NCI-H1436 treated with DMSO at 0.1 percent for 48 hours (cell line): ENCODE measurements around the gene TAOK1.
"Not testable (repeated sequence)": the region's sequence is repeated elsewhere in the genome, so short reads cannot be mapped to it uniquely, and the experiment has no call there.

ENCODE experiments used
- DNase-seq: peaks from one replicate; lab custom pipeline; 2025; lab: John Stamatoyannopoulos, UW

The TAOK1 gene

DNA sequence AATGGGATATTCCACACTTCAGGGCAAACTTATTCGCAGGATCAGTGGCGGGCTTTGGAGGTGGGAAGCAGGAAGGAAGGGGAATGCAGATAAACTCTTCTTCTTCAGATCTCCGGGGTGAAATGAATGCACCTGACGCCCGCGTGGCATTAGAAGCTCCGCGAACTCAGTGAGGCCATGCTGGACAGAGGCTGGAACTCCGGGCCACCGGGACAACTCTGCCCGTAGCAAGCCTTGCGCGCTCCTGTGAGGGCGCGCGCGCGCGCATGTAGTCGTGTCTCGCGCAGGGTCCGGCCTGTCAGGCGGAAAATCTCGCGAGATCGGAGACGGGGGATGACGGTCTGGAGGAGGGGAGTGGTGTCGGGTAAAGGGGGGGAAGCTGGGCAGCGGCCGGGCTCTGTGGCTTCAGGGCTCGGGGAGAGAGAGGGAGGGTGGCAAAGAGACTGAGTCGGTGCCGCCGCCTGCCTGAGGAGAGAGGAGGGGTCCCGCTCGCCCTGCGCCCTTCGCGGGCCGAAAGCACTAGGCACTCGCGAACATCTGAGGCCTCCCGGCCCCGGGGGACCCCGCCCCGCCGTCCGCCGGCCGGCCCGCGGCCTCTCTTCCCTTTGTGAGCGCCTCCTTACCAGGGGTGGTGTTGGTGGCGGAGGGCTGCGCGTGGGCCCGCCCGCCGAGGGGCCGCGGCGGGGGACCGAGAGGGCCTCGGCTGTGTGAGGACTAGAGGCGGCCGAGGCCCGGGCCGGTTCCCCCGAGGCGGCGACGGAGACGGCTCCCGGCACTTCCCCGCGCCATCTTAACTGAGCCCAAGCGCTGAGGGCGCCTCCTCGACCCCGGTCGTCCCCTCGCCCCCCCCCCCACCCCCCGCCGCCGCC, at the start of gene TAOK1:
Gene TAOK1 (plus strand): TSS at position 382 of the 869 bp plus-strand sequence. CDS start 61,186 bp downstream, outside the sequence.
- DNase-seq = peak; percentile 87

DNA sequence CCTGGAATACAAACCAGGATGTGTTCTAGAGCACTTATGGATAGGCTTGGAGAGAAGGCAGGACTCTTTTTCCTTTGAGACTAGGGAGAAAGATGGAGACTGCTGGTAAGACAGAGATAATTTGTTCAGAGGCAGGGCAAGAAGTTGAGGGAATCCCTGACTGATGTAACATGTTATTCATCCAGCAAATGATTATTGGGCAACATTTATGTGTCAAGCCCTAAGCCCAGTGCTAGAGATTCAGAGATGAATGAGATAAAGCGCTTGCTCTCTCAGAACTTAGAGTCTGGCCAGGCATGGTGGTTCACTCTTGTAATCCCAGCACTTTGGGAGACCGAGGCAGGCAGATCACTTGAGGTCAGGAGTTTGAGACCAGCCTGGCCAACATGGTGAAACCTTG, 48.4 kb upstream of the TAOK1 start:
- no peak for DNase-seq

DNA sequence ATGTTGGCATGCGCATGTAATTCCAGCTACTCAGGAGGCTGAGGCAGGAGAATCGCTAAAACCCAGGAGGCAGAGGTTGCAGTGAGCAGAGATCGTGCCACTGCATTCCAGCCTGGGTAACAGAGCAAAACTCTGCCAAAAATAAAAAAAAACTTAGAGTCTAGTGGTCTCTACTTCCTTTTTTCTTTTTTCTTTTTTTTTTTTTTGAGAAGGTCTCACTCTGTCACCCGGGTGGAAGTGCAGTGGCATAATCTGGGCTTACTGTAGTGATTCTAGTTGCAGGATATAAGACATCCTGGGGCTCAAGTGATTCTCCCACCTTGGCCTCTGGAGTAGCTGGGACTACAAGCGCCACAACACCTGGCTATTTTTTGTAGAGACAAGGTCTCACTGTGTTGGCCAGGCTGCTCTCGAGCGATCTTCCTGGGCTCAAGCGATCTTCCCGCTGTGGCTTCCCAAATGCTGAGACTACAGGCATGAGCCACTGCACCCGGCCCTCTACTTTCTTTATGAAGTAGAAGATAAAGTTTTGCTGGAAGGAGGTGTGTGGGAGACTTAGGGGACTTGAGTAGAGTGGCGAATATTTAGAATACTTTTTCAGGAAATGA, 47.9 kb upstream of the TAOK1 start:
- DNase-seq = no peak

DNA sequence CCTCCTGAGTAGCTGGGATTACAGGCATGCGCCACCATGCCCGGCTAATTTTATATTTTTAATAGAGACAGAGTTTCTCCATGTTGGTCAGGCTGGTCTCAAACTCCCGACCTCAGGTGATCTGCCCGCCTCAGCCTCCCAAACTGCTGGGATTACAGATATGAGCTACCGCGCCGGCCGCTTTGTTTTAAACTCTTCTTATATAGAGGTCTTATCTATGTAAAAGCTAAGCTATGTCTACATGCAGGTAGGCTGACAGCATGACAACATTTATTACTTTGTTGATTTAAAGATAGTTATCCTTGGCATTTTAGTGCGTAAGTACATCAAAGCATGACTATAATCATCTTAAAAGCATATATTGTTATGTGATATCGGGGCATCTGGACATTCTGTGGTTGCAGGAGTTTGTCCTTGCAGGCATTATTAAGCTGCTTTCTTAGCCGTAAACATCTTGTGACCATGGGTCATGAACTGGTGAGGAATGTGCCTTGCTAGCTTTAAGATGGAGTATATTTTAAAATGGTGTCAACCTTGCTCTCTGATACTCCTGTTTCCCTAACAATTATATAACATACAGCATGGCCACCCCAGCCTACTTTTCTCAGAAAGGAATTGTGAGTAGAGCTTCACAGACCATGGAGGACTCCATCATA, 45.8 kb upstream of the TAOK1 start:
- no peak for DNase-seq

DNA sequence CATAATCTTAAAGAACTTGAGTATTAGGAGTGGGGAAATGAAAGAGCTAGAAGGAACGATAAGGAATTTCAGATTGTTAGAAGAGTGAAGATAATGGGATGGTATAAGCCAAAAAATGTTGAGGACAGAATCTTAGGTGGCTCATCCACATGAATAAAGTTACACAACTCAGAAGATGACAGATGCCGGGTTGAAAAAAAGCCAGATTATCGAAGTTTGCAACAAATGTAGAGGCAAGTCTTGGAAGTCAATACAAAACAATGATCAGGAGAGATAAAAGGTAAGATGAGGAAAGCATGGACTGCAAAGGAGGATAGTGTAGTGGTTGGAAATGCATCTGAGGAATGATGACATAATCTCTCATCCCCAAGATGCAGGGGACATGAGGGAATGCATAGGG, 45.1 kb upstream of the TAOK1 start:
- no peak for DNase-seq

DNA sequence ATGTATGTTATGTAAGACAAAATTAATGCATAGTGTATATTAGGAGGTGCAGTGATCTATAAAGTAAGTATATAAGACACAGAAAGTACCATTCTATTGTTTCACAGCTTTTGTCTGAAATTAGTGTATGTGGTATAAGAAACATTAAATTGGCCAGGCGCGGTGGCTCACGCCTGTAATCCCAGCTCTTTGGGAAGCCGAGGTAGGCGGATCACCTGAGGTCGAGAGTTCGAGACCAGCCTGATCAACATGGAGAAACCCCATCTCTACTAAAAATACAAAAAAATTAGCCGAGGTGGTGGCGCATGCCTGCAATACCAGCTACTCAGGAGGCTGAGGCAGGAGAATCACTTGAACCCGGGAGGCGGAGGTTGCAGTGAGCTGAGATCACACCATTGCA, 44.7 kb upstream of the TAOK1 start:
- DNase-seq = not testable (repeated sequence)

DNA sequence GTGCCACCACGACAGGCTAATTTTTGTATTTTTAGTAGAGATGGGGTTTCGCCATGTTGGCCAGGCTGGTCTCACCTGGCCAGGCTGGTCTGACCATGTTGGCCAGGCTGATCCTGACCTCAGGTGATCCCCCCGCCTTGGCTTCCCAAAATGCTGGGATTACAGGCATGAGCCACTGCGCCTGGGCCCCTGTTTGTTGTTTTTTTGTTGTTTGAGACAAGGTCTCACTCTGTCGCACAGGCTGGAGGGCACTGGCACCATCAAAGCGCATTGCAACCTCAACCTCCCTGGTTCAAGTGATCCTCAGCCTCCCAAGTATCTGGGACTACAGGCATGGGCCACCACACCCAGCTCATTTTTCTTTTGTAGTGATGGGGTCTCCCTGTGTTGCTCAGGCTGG, 43.7 kb upstream of the TAOK1 start:
- no peak for DNase-seq

DNA sequence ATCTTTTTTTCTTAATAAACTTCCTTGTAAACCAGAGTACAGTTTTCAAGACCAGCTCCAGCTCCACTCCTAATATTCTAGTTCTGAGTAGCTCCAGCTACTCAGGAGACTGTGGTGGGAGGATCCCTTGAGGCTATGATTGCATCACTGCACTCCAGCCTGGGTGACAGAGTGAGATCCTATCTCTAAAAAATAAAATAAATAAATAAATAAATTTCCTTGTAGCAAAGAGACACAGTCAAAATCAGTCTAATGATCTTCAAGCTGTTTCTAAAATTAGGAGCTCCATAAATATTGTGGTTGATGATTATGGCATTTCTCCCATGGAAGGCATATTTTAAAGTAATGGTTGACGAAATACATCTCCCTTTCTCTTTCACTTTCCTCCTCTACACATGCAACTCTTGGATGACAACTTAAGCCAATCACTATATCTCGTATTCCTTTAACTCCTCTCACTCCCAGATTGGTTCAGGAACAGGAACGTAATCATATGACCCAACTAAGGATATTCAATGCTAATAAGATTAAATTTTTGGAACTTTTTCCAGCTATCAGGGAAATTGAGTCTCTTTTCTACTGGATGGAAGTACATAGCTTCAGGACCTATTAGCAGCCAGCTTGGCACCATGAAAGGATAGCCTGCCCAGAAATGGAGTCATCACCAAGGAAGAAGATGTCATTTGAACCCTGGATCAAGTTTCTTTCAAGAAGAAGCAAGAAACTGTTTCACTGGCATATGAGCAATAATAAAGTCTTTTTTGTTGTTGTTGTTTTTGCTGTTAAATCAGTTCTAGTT, 42.1 kb upstream of the TAOK1 start:
- no peak for DNase-seq

DNA sequence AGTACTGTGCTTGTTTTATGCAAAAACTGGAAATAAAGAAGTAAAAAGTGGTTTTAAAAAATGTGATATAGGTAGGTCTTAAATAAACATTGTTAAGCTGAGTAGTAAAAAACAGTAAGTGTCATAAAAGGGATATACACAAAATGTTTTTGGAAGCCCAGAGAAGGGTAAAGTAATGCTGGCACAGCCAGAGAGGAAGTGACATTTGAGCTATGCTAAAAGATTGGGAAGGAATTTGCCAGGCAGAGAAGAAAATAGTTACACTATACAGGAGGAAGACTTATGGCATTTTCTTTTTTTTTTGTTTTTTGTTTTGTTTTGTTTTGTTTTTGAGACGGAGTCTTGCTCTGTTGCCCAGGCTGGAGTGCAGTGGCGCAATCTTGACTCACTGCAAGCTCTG, 40.8 kb upstream of the TAOK1 start:
- no peak for DNase-seq

DNA sequence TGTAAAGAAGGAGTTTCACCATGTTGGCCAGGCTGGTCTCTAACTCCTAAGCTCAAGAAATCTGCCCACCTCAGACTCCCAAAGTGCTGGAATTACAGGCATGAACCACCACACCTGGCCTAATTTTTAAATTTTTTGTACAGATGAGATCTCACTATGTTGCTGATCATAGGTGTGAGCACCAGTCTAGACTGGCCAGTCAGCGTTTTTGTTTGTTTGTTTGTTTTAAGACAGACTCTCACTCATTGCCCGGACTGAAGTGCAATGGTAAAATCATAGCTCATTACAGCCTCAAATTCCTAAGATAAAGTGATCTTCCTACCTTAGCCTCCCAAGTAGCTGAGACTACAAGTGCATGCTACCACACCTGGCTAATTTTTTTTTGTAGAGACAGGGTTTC, 38.0 kb upstream of the TAOK1 start:
- no peak for DNase-seq

DNA sequence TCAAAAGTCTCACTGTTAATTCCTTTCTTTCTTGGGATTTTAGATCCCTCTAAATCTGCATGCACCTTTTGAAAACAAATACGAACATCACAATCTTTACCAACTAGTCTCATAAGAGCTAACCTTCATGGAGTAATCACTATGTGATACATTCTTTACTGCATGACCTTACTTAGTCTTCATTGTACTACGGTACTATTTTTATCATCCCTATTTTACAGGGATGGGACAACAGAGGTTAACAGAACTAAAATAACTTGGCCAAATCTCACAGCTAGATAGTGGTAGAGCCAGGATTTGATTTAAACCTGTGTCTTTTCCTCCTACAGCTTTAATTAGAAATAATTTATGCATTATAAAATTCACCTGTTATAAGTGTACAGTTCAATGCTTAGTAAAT, 32.9 kb upstream of the TAOK1 start:
- DNase-seq = no peak

DNA sequence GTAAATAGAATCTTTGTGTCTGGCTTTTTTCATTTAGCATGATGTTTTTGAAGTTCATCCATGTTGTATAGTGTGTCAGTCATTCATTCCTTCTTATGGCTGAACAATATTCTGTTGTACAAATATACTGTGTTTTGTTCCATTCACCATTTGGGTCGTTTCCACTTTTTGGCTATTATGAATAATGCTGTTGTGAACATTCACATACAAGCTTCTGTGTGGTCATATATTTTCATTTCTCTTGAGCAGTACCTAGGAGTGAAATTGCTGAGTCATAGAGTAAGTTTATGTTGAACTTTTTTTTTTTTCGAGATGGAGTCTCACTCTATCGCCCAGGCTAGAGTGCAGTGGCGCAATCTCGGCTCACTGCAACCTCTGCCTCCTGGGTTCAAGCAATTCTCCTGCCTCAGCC, 32.3 kb upstream of the TAOK1 start:
- no peak for DNase-seq

DNA sequence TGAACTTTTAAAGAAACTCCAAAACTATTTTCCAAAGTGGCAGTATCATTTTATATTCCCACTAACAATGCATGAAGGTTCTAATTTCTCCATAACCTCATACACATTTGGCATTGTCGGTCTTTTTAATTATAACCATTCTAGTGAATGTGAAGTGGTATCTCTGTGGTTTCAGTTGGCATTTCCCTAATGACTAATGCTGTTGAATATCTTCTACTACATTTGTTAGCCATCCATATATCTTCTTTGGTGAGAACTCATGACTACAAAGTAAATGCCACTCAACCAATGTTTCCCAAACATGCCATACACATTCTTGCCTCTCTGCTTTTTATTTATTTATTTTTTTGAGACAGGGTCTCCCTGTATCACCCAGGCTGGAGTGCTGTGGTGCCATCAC, 31.7 kb upstream of the TAOK1 start:
- DNase-seq = no peak

DNA sequence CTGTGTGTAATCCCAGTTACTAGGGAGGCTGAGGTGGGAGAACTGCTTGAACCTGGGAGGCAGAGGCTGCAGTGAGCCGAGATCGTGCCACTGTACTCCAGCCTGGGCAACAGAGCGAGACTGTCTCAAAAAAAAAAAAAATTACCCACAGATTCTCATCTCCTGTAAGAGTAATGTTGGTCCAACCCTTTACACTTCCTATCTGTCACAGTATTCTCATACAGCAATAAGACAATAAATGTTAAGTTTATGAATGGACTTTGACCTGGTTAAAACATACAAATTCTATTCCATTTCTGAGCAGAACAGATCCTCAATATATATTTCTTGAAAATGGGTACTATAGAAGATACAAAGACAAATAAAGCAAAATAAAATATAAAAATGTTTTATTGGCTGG, 30.4 kb upstream of the TAOK1 start:
- DNase-seq = no peak

DNA sequence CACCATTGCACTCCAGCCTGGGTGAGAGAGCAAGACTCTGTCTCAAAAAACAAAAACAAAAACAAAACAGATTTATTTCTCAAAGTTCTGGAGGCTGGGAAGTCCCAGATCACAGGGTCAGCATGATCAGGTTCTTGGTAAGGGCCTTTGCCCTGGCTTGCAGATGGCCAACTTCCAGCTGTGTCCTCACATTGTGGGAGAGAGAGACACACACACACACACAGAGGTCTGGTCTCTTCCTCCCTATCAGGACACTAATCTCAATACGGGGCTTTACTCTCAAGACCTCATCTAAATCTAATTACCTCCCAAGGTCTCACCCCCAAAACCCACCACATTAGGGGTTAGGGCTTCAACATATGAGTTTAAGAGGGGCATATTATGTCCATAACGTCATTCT, 26.4 kb upstream of the TAOK1 start:
- no peak for DNase-seq

DNA sequence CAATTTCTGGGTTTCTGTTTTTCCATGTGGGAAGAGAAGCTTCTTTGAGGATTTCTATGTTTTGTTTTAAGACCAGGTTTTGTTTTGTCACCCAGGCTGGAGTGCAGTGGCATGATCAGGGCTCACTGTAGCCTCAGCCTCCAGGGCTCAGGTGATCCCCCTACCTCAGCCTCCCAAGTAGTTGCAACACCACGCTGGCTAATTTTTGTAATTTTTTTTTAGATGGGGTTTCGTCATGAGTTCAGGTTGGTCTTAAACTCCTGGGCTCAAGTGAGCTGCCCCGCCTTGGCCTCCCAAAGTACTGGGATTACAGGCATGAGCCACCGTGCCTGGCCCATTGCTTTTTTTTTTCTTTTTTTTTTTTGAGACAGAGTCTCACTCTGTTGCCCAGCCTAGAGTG, 25.5 kb upstream of the TAOK1 start:
- DNase-seq = no peak

DNA sequence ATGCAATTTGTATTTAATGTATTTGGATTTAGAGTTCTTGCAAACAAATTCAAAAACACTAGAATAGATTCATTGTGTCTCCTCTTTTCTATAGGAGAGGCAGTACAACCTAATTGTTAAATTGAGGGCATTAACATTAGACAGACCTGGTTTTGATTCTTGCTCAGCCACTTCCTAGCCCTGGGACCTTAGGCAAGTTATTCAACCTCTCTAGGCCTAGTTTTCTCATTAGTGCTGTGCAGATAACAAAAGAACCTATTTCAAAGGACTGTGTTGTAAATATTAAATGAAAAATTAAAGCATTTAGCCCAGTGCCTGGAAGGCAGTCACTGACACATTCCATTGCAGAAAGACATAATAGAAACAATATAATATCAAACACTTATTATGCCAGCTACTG, 22.0 kb upstream of the TAOK1 start:
- DNase-seq = no peak

DNA sequence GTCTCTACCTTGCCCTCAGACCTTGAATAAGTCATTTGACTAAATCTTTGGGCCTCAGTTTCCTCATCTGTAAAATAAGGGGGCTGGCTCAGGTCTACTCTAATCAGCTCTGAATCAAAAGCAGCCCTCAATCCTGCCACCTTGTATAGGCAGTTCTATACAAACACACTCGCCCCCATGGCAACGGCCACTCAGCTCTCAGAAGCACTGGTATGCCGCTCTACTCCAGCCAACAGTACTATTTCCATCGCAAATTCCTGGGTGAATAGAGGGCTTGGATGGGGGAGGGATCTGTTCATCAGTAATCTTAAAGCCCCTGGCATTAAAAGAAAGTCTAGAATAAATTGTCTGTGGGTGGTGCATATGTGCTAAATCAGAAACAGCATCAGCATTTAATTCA, 21.2 kb upstream of the TAOK1 start:
- DNase-seq = no peak

DNA sequence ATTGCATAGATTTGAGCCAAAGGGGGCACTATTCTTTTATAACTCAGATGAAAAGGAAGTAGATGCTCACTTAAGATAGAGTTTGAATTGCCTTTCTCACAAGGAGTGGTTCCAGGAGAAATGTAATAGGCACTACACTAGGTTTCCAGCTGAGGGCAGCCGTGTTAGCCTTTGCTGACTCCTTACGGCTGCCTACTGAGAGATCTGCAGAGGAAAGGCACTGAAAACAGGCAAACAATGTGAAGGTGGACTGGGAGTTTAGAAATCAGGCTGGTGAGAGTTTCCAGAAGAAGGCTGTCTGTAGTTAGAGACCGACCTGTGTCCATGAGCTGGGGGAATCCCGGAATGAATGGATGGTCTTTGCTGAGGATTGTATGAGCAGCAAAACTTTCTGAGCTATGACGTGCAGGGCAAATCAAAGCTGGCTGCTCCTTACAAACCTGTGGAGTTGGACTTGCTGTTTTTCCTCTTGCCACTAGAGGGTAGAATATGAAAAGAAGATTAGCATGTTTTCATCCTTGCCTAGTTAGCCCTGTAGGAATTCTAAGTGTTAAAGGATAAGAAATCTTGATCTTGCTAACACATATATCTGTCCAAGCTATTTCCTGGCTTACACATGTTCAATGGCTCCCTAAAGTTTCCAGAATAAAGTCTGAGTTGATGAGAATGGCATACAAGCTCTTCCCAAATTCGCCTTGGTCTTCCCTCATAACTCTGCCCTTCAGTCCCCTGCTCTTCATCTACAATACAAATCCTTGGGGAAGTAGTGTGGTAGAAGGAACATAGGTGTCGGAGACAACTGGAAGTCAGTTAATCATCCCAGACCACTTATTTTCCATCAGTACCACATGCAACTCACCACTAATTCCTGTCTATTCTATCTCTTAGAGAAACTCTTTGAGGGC, 20.1 kb upstream of the TAOK1 start:
- DNase-seq = peak; percentile 36

DNA sequence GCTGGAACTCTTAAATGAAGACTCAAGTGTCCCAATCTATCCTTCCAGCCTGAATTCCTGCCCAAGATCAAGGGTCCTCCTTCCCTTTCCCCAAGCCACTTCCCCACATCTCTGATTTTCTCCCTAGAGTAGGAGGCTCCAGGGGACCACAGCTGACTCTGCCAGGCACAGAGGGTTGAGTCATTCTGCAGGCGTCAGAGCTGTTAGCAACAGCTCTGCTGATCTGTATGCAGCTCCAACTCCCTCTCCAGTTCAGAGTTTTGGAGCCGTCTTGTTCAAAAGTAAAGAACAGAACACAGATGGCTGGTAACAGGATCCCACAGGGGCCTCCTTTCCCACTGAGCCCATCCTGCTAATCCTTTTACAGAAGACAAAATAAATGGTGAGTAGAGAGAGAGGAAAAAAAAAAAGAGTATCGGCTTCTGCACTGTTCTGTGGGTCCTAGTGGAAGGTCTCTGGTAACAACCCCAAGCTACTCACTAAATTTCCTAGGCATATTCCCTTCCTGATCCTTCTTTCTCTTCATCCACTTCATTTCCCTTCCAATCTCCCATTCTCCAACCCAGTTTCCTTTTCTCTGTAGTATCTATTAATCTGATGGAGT, 13.4 kb upstream of the TAOK1 start:
- no peak for DNase-seq

DNA sequence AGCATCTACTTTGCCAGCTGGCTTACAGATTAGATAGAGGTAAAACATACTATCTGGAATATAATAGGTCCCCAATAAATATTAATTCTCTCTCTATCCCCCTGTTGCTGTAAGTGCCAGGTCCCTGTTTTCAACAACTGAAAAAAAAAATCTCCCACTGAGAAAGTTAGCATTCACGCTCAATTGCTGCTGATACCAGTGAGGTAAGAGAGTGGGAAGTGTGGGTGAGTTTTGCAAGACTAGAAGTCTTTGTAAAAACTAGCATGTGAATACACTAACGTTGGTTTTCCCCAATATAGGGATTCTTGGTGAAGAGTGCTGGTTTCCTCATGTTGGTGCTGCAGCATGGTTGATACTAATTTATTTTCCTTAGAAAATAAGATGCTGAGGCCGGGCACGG, 11.7 kb upstream of the TAOK1 start:
- no peak for DNase-seq
